ENCODE results near the gene SLC11A1.

Gene SLC11A1

GRCh38 chr2:218428846-218429558, 46.9 kb downstream of the SLC11A1 start:
- no peak for DNase-seq (ENCODE audit: insufficient read length, low spot score)
- no peak for FAIRE-seq
- TF ChIP-seq POU2F2 (IDR thresholded peaks at IDR 0.05; ENCODE audit: low read depth, low read length) (no peak), POLR2A (IDR thresholded peaks at IDR 0.05; ENCODE audit: low read depth, low read length) (no peak)

GRCh38 chr2:218429911-218430692, 48.0 kb downstream of the SLC11A1 start:
- FAIRE-seq: no peak
- DNase-seq (ENCODE audit: insufficient read length, low spot score): no peak
- TF ChIP-seq SPI1 (IDR thresholded peaks at IDR 0.05; ENCODE audit: low read depth, low read length) (no peak), POLR2A (IDR thresholded peaks at IDR 0.05; ENCODE audit: low read depth, low read length) (no peak), PAX5 (IDR thresholded peaks at IDR 0.05; ENCODE audit: insufficient read depth, low read length, severe bottlenecking) (no peak), POU2F2 (IDR thresholded peaks at IDR 0.05; ENCODE audit: low read depth, low read length) (no peak), TAF1 (IDR thresholded peaks at IDR 0.05; ENCODE audit: low read depth, low read length) (no peak), POLR2AphosphoS5 (IDR thresholded peaks at IDR 0.05; ENCODE audit: low read depth, low read length) (no peak)

DNA sequence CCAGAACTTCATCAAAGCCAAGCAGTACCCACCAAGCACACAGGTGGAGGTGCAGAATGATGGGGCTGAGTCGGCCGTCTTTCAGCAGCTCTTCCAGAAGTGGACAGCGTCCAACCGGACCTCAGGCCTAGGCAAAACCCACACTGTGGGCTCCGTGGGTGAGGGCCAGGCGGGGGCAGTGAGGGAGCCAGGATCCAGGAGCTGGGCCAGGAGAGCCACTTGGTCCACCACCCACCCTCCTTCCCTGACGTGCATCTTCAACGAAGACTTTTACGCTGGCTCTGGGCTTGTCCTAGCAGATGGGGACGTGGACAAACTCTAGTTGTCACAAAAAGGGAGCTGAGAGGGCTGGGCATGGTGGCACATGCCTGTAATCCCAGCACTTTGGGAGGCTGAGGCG, 48.6 kb downstream of the SLC11A1 start:
- no peak for DNase-seq (ENCODE audit: insufficient read length, low spot score)
- FAIRE-seq: no peak
- TF ChIP-seq POLR2A (IDR thresholded peaks at IDR 0.05; ENCODE audit: low read depth, low read length): no peak
- no peak for TF ChIP-seq SPI1 (IDR thresholded peaks at IDR 0.05; ENCODE audit: low read depth, low read length)
- TF ChIP-seq PAX5 (IDR thresholded peaks at IDR 0.05; ENCODE audit: insufficient read depth, low read length, severe bottlenecking): no peak
- no peak for TF ChIP-seq TAF1 (IDR thresholded peaks at IDR 0.05; ENCODE audit: low read depth, low read length)
- no peak for TF ChIP-seq POU2F2 (IDR thresholded peaks at IDR 0.05; ENCODE audit: low read depth, low read length)
- TF ChIP-seq POLR2AphosphoS5 (IDR thresholded peaks at IDR 0.05; ENCODE audit: low read depth, low read length): no peak

DNA sequence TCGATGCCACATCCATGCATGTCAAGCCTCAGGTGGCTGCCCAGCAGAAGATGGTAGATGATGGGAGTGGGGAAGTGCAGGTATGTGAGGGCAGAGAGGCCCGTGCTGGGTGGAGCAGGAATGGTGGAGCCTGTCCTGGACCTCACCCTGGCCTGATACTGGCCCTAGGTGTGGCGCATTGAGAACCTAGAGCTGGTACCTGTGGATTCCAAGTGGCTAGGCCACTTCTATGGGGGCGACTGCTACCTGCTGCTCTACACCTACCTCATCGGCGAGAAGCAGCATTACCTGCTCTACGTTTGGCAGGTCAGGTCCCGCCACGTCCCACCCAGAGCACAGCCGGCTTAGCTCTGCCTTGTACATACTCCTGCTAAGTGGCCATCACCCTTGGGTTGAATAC, 49.8 kb downstream of the SLC11A1 start:
- DNase-seq (ENCODE audit: insufficient read length, low spot score) (no peak), FAIRE-seq (no peak)
- TF ChIP-seq POLR2AphosphoS5 (IDR thresholded peaks at IDR 0.05; ENCODE audit: low read depth, low read length) (no peak), TAF1 (IDR thresholded peaks at IDR 0.05; ENCODE audit: low read depth, low read length) (no peak), POU2F2 (IDR thresholded peaks at IDR 0.05; ENCODE audit: low read depth, low read length) (no peak), SPI1 (IDR thresholded peaks at IDR 0.05; ENCODE audit: low read depth, low read length) (no peak), PAX5 (IDR thresholded peaks at IDR 0.05; ENCODE audit: insufficient read depth, low read length, severe bottlenecking) (no peak), POLR2A (IDR thresholded peaks at IDR 0.05; ENCODE audit: low read depth, low read length) (no peak)

DNA sequence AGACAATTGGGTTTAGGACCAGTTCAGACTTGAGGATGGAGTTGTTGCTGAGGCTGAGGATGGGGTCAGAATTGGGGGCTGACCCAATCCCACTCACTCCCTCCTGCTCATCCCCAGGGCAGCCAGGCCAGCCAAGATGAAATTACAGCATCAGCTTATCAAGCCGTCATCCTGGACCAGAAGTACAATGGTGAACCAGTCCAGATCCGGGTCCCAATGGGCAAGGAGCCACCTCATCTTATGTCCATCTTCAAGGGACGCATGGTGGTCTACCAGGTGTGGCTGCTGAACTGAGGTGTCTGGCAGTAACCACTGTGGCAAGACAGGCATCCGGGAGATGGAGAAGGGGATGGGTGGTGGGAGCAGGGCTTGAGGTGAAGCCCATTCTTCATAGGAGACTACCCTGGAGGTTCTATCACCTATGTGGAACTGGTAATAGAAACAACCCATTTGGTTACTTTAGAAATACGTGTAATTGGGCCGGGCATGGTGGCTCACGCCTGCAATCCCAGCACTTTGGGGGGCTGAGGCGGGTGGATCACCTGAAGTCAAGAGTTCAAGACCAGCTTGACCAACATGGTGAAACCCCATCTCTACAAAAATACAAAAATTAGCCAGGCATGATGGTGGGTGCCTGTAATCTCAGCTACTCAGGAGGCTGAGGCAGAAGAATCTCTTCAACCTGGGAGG, 50.7 kb downstream of the SLC11A1 start:
- no peak for TF ChIP-seq SPI1 (IDR thresholded peaks at IDR 0.05; ENCODE audit: low read depth, low read length)
- no peak for TF ChIP-seq PAX5 (IDR thresholded peaks at IDR 0.05; ENCODE audit: insufficient read depth, low read length, severe bottlenecking)
- no peak for TF ChIP-seq POLR2A (IDR thresholded peaks at IDR 0.05; ENCODE audit: low read depth, low read length)
- no peak for TF ChIP-seq POLR2AphosphoS5 (IDR thresholded peaks at IDR 0.05; ENCODE audit: low read depth, low read length)
- no peak for TF ChIP-seq POU2F2 (IDR thresholded peaks at IDR 0.05; ENCODE audit: low read depth, low read length)
- TF ChIP-seq TAF1 (IDR thresholded peaks at IDR 0.05; ENCODE audit: low read depth, low read length): no peak
- DNase-seq (ENCODE audit: insufficient read length, low spot score) (no peak), FAIRE-seq (no peak)

DNA sequence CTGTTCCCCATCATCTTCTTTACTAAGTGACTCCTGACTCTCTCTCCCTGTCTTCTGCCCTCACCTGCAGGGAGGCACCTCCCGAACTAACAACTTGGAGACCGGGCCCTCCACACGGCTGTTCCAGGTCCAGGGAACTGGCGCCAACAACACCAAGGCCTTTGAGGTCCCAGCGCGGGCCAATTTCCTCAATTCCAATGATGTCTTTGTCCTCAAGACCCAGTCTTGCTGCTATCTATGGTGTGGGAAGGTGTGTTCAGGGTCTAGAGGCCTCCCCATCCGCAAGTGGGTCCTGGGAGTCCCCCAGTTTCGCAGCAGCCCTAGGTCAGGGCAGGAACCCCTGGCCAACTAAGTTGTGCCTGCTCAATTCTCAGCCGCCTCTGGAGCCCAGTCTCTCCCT, 52.4 kb downstream of the SLC11A1 start:
- TF ChIP-seq POLR2AphosphoS5 (IDR thresholded peaks at IDR 0.05; ENCODE audit: low read depth, low read length) (no peak), POU2F2 (IDR thresholded peaks at IDR 0.05; ENCODE audit: low read depth, low read length) (no peak), PAX5 (IDR thresholded peaks at IDR 0.05; ENCODE audit: insufficient read depth, low read length, severe bottlenecking) (no peak), SPI1 (IDR thresholded peaks at IDR 0.05; ENCODE audit: low read depth, low read length) (no peak), POLR2A (IDR thresholded peaks at IDR 0.05; ENCODE audit: low read depth, low read length) (no peak), TAF1 (IDR thresholded peaks at IDR 0.05; ENCODE audit: low read depth, low read length) (no peak)
- FAIRE-seq (no peak), DNase-seq (ENCODE audit: insufficient read length, low spot score) (no peak)

- FAIRE-seq: no peak
- TF ChIP-seq PAX5 (IDR thresholded peaks at IDR 0.05; ENCODE audit: insufficient read depth, low read length, severe bottlenecking): no peak
- no peak for TF ChIP-seq TAF1 (IDR thresholded peaks at IDR 0.05; ENCODE audit: low read depth, low read length)
- TF ChIP-seq POLR2AphosphoS5 (IDR thresholded peaks at IDR 0.05; ENCODE audit: low read depth, low read length): no peak
- TF ChIP-seq POLR2A (IDR thresholded peaks at IDR 0.05; ENCODE audit: low read depth, low read length): no peak
- TF ChIP-seq POU2F2 (IDR thresholded peaks at IDR 0.05; ENCODE audit: low read depth, low read length): no peak
- no peak for TF ChIP-seq SPI1 (IDR thresholded peaks at IDR 0.05; ENCODE audit: low read depth, low read length)
- DNase-seq (ENCODE audit: insufficient read length, low spot score): no peak
Measured at GRCh38 chr2:218435003-218435982, 53.2 kb downstream of the SLC11A1 start.

DNA sequence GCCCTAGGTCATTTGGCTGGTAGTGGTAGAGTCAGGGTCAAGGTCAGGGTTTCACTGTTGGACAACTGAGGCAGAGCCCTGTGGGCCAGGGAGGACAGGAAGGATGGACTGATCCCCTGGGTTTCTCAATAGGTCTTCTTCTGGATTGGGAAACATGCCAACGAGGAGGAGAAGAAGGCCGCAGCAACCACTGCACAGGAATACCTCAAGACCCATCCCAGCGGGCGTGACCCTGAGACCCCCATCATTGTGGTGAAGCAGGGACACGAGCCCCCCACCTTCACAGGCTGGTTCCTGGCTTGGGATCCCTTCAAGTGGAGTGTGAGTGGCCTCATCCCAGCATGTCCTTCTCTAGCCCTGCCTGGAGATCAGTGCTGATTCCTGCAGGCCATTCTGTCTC, 54.9 kb downstream of the SLC11A1 start:
- DNase-seq (ENCODE audit: insufficient read length, low spot score) (no peak), FAIRE-seq (no peak)
- TF ChIP-seq SPI1 (IDR thresholded peaks at IDR 0.05; ENCODE audit: low read depth, low read length) (no peak), TAF1 (IDR thresholded peaks at IDR 0.05; ENCODE audit: low read depth, low read length) (no peak), PAX5 (IDR thresholded peaks at IDR 0.05; ENCODE audit: insufficient read depth, low read length, severe bottlenecking) (no peak), POU2F2 (IDR thresholded peaks at IDR 0.05; ENCODE audit: low read depth, low read length) (no peak), POLR2A (IDR thresholded peaks at IDR 0.05; ENCODE audit: low read depth, low read length) (no peak), POLR2AphosphoS5 (IDR thresholded peaks at IDR 0.05; ENCODE audit: low read depth, low read length) (no peak)

Measured in GM12891 (cell line).